Prostate gland (tissue), 2 donors: ENCODE measurements around the gene ZNF511.

ENCODE experiments used
- CTCF ChIP-seq, 4 experiments: fragments of 200-600 bp in 2 of 4; fragments of 450-650 bp in 2 of 4; sonication (generic) in 2 of 4; IDR thresholded peaks; 1 replicate in 3 of 4; 2 replicates in 1 of 4; pipeline ENCODE4 v1.5.1; 2016 to 2019; ENCODE audit warnings: antibody characterized with exemption in 4 of 4, mild to moderate bottlenecking in 2 of 4, moderate library complexity in 2 of 4
- POLR2A ChIP-seq: fragments of 450-650 bp; IDR thresholded peaks from one replicate; pipeline ENCODE4 v1.6.1; 2016; ENCODE audit warnings: antibody characterized with exemption, mild to moderate bottlenecking
- POLR2AphosphoS5 ChIP-seq: sonication (generic); formaldehyde crosslinking; IDR thresholded peaks from one replicate; pipeline ENCODE4 v1.6.1; 2017; ENCODE audit warnings: antibody characterized with exemption

GRCh38 chr10:133272301-133272963 is 36.3 kb upstream of the ZNF511 start:
- TF ChIP-seq CTCF (IDR thresholded peaks at IDR 0.05) (no peak), POLR2AphosphoS5 (no peak), POLR2A (no peak)
